IgD-negative memory B cell (primary cell): ENCODE data around the gene ADRB2. TPM values are rescaled to one million over a fixed set of nuclear protein-coding genes. Genes with fewer than 3 reads are reported as not detected.
A peak's percentile ranks its signal among the peaks of the same experiment; 100 is the strongest.

Source experiments
- H3K27ac Mint-ChIP-seq, 3 donors: one replicate each; pipeline ENCODE4 v1.8.0; 2020 to 2022; ENCODE audit warnings: mild to moderate bottlenecking in 3 of 3, mixed read lengths in 3 of 3, moderate library complexity in 1 of 3
- H3K27me3 Mint-ChIP-seq: one replicate; pipeline ENCODE4 v1.8.0; 2021; ENCODE audit warnings: mixed read lengths
- H3K36me3 Mint-ChIP-seq: one replicate; pipeline ENCODE4 v1.8.0; 2020; ENCODE audit warnings: mild to moderate bottlenecking, mixed read lengths
- H3K4me1 Mint-ChIP-seq, 3 donors: one replicate each; pipeline ENCODE4 v1.8.0; 2020 to 2022; ENCODE audit warnings: mixed read lengths in 3 of 3, mild to moderate bottlenecking in 1 of 3
- H3K4me3 Mint-ChIP-seq, 4 donors: one replicate each; pipeline ENCODE4 v1.8.0; 2020 to 2022; ENCODE audit warnings: mild to moderate bottlenecking in 4 of 4, mixed read lengths in 4 of 4, moderate library complexity in 3 of 4
- H3K9me3 Mint-ChIP-seq, 3 donors: one replicate each; pipeline ENCODE4 v1.8.0; 2020 to 2021; ENCODE audit warnings: mixed read lengths in 3 of 3, mild to moderate bottlenecking in 1 of 3
- polyA plus RNA-seq: library from polyadenylated mRNA; unstranded; fragments of 300-500 nt; fragmentation: Illumina TruSeq; gene quantifications from one replicate; pipeline ENCODE4 v1.2.3, GENCODE V29; 2021

ADRB2 gene
- polyA plus RNA-seq, 1 donor from 2014 or later: 9.1 TPM

DNA sequence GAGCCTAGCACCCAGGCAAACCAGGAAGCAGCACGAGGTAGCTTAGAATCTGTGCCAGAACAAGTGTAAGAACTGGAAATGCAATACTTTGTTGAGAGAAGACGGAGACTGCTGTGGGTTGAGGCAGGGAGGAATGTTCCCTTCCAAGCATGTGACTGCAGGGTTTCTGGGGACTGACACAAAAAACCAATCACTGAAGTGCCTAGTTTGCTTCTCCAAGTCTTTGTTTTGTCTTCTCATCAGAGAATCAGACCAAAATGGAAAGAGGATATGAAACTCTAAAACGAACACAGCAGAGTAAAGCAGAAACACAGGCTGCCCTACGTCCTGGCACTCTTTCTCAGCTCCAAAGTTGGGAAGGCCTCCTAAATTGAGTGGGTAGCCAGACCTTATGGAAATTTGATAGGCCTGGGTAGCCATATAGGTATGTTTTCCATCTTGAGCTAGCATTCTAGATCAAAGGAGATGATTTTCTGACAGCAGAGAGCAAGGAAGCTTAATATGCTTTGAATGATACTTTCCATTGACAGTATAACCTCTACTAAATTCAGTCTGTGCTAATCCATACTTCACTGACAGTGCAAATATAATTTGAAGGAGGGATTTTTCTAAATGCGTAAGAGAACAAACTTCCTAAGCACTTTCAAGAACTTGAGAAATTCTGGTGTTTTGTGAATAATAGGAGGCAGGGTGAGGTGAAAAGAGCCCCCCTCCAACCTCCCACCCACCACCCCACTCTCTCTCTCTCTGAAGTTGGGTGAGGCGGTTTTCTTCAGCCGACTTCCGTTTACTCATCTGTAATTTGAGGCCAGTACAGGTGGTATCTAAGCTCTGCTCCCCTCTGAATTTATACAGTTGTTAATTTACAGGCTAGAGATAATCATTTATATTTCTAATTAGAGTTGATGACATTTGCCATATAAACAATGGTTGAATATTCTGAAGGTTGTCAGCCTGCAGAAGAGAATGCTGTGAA lies 5.5 kb downstream of the ADRB2 start:
- H3K27me3 Mint-ChIP-seq: peaks cover 2% of the 10 kb centered on the region
- H3K4me1 Mint-ChIP-seq: peaks cover 62 to 91% (median 75%) of the 10 kb centered on the region in 3 donors
- H3K4me3 Mint-ChIP-seq: peak overlapping the region; percentile 73 to 95 (median 89)
- peak overlapping the region; percentile 72 to 98 (median 95) for H3K27ac Mint-ChIP-seq
- H3K9me3 Mint-ChIP-seq: no peaks in the 10 kb centered on the region
- no peaks in the 10 kb centered on the region for H3K36me3 Mint-ChIP-seq

DNA sequence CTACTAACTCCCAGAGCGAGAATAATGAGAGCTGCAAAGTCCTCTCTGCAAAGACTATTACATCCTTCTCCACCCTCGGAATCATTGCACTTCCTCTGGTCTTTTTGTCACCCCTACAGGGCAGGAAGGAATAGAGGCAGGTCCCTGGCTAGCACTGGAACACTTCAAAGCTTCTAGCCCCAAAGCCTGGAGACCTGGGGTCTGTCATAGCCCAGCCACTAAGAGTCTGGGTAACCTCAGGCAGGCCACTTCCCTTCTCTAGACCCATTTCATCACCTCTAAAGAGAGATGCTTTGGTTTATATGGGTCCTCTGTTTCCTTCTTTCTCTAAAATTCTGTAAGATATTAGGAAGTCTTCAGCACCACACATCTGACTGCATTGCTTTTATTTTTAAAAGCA lies 6.7 kb downstream of the ADRB2 start:
- Mint-ChIP-seq H3K27me3 (peaks cover 2% of the 10 kb centered on the region), H3K27ac (peak overlapping the region; percentile 72 to 98 (median 88))

GRCh38 chr5:148833925-148834324 lies 7.5 kb downstream of the ADRB2 start:
- peak overlapping the region; percentile 39 to 84 (median 74) for H3K4me3 Mint-ChIP-seq
- peaks cover 2% of the 10 kb centered on the region for H3K27me3 Mint-ChIP-seq
- H3K4me1 Mint-ChIP-seq: peaks cover 68 to 82% (median 77%) of the 10 kb centered on the region in 3 donors
- no peaks in the 10 kb centered on the region for H3K9me3 Mint-ChIP-seq
- no peaks in the 10 kb centered on the region for H3K36me3 Mint-ChIP-seq
- H3K27ac Mint-ChIP-seq: peak overlapping the region; percentile 84 to 95 (median 94)

More for the DNA sequence above, 6.7 kb downstream of the ADRB2 start:
- H3K4me1 Mint-ChIP-seq: peaks cover 69 to 88% (median 84%) of the 10 kb centered on the region in 3 donors
- no peaks in the 10 kb centered on the region for H3K36me3 Mint-ChIP-seq
- peak overlapping the region; percentile 13 to 95 (median 89) for H3K4me3 Mint-ChIP-seq
- H3K9me3 Mint-ChIP-seq: no peaks in the 10 kb centered on the region

DNA sequence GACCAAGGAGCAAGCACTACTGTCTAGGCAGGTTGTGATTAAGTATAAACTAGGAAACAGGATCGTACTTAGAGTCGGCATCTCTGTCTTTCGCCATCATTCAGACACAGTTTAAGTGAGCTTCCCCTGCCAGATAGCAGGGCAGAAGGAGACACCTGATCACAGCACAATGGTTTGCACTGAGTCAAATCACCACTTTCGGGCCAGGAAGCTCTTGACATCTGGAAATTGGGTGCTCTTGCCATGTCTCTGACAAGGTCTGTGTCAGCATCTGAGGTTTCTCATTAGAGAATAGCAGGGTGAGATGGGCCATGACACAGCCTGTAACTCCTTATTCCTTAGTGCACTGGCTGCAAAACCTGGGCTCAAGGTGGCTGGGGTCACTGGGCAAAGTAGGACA lies 8.3 kb downstream of the ADRB2 start:
- Mint-ChIP-seq H3K27me3 (peaks cover 2% of the 10 kb centered on the region), H3K4me1 (peaks cover 65 to 76% (median 70%) of the 10 kb centered on the region in 3 donors), H3K9me3 (no peaks in the 10 kb centered on the region), H3K36me3 (peaks cover 1% of the 10 kb centered on the region), H3K27ac (peak overlapping the region; percentile 84 to 95 (median 94)), H3K4me3 (peak overlapping the region; percentile 42 to 84 (median 74))

DNA sequence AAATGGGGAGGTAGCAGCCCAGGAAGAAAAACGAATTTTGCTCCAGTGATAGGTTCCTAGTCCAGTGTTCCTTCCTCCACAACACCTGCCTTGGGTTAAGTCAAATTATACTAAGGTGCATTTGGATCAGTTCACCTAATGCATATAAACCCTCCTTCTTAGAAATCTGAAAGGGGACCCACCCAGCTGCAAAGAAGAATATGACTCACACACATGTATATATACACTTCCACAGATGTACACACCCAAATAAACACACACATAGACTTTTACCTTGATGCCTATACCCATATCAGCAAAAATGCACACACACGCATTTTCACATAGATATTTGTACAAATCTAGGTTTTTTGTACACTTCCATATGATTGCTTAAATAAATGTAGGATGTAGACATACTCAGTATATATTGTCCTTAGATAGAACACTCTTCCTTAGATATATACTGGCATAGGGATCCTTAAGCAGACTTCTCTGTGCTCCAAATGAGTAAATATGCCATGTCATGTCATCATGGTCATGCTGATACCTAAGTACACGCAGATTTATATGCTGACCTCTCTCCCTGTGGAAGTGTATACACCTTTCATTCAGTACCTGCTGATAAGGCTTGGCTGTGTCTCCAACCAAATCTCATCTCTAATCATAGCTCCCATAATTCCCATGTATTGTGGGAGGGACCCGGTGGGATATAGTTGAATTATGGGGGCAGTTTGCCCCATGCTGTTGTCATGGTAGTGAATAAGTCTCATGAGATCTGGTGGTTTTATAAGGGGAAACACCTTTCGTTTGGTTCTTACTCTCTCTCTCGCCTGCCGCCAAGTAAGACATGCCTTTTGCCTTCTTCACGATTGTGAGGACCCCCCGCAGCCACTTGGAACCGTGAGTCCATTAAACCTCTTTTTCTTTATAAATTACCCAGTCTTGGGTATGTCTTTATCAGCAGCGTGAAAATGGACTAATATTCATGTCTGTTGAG lies 10.2 kb downstream of the ADRB2 start:
- H3K4me1 Mint-ChIP-seq: peaks cover 49 to 60% (median 54%) of the 10 kb centered on the region in 3 donors
- H3K27ac Mint-ChIP-seq: peak overlapping the region; percentile 53 to 95 (median 61)
- H3K9me3 Mint-ChIP-seq: no peaks in the 10 kb centered on the region
- H3K27me3 Mint-ChIP-seq: peaks cover 2% of the 10 kb centered on the region
- H3K4me3 Mint-ChIP-seq: peak overlapping the region in 3 of 4 donors; percentile 14 to 83 (median 82)
- peaks cover 1% of the 10 kb centered on the region for H3K36me3 Mint-ChIP-seq

DNA sequence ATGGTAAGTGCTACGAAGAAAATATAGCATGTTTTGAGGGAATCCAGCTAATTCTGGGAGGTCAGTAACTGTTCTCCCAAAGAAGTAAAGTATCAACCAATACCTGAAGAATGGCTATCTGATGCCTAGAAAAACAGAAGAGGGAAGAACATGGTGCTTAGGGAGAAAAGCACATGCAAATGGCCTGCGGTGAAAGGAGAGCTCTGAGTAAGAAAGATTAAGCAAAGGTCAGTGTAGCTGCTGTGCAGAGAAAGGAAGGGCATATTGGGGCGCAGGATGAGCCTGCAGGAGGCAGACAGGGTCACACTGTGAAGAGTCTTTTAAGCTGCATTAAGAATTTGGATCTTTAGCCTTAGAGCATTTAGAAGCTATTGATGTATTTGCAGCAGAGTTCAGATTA lies 11.0 kb downstream of the ADRB2 start:
- Mint-ChIP-seq H3K36me3 (peaks cover 5% of the 10 kb centered on the region), H3K9me3 (no peaks in the 10 kb centered on the region)

DNA sequence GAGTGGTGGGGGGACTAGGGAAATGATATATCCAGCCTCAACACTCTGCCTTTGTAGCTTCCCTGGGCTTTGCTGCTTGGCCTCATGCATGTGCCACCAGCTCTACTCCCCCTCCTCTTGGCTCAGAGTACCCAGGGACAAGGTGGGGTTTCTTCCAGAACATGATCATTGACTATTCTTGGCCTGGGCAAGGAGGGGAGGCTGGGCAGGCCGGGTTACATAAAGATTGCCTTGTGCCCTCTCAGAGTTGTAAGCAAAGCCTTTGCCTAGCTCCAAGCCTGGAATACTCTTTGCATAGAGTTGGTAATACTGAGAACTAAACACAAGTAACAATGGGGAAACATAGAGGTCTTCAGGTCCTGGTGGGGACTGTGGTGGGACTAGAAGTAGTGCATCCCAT lies 11.9 kb downstream of the ADRB2 start:
- H3K27ac Mint-ChIP-seq: no peak overlapping the region
- peaks cover 40 to 47% (median 45%) of the 10 kb centered on the region in 3 donors for H3K4me1 Mint-ChIP-seq
- no peaks in the 10 kb centered on the region for H3K9me3 Mint-ChIP-seq
- H3K27me3 Mint-ChIP-seq: peaks cover 2% of the 10 kb centered on the region
- H3K36me3 Mint-ChIP-seq: peaks cover 5% of the 10 kb centered on the region
- no peak overlapping the region for H3K4me3 Mint-ChIP-seq

More for the DNA sequence above, 11.0 kb downstream of the ADRB2 start:
- Mint-ChIP-seq H3K27ac (peak overlapping the region in 1 of 3 donors; percentile 57), H3K4me3 (peak overlapping the region in 1 of 4 donors; percentile 83), H3K27me3 (peaks cover 2% of the 10 kb centered on the region), H3K4me1 (peaks cover 45 to 54% (median 48%) of the 10 kb centered on the region in 3 donors)

- peaks cover 2% of the 10 kb centered on the region for H3K27me3 Mint-ChIP-seq
- peaks cover 26 to 39% (median 34%) of the 10 kb centered on the region in 3 donors for H3K4me1 Mint-ChIP-seq
- no peak overlapping the region for H3K27ac Mint-ChIP-seq
- no peaks in the 10 kb centered on the region for H3K9me3 Mint-ChIP-seq
- H3K4me3 Mint-ChIP-seq: peak overlapping the region in 1 of 4 donors; percentile 66
- peaks cover 5% of the 10 kb centered on the region for H3K36me3 Mint-ChIP-seq
Measured at GRCh38 chr5:148839960-148840359, 13.5 kb downstream of the ADRB2 start.

- no peak overlapping the region for H3K27ac Mint-ChIP-seq
- H3K4me1 Mint-ChIP-seq: peaks cover 22 to 36% (median 33%) of the 10 kb centered on the region in 3 donors
- H3K4me3 Mint-ChIP-seq: no peak overlapping the region
- peaks cover 2% of the 10 kb centered on the region for H3K27me3 Mint-ChIP-seq
- peaks cover 5% of the 10 kb centered on the region for H3K36me3 Mint-ChIP-seq
- no peaks in the 10 kb centered on the region for H3K9me3 Mint-ChIP-seq
Measured at GRCh38 chr5:148840531-148840930, 14.1 kb downstream of the ADRB2 start.

- Mint-ChIP-seq H3K27ac (no peak overlapping the region), H3K4me3 (no peak overlapping the region), H3K9me3 (no peaks in the 10 kb centered on the region), H3K27me3 (no peaks in the 10 kb centered on the region), H3K4me1 (peaks cover 13 to 26% (median 24%) of the 10 kb centered on the region in 3 donors), H3K36me3 (peaks cover 5% of the 10 kb centered on the region)
Measured at GRCh38 chr5:148841519-148841918, 15.1 kb downstream of the ADRB2 start.

GRCh38 chr5:148842161-148842560 lies 15.8 kb downstream of the ADRB2 start:
- peaks cover 5% of the 10 kb centered on the region for H3K36me3 Mint-ChIP-seq
- no peaks in the 10 kb centered on the region for H3K27me3 Mint-ChIP-seq
- H3K4me1 Mint-ChIP-seq: peaks cover 6 to 20% (median 17%) of the 10 kb centered on the region in 3 donors
- H3K27ac Mint-ChIP-seq: no peak overlapping the region
- H3K4me3 Mint-ChIP-seq: no peak overlapping the region
- H3K9me3 Mint-ChIP-seq: no peaks in the 10 kb centered on the region

DNA sequence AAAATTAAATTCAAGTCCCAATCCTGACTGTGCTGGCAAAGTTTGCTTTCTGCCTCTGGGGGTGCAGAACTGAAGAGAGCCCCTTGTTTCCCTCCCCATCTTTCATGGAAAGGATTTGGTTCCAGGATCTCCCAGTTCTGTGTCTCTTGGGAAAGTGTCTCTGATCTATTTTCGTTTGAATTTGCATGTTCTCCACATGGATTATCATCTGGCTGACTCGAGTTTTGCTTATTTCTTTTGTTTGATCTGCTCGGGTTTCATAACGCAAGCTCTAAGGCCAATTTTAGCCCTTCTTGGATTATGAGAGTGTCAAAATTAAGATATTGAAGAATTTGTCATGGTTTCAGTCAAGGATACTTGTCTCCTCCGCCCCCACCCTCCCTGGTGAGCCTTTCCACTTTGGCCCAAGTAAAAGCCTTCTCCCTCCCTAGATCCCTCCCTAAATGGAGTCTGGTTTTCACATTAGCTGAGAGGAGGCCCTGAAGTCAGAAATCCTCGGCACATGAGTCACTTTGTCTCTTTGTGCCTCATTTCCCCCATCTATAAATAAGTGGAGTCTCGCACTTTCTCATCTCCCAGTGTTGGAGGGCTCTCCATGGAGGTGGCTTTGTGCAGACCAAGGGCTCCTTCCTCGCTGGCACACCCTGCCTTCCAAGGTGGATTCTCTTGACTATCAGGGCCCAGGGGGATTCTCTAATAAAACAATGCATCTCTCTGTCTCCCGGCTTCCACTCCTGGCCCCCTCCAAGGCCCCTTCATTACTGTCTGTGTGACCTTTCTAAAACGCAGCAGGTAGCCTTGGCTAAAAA lies 17.3 kb downstream of the ADRB2 start:
- no peaks in the 10 kb centered on the region for H3K27me3 Mint-ChIP-seq
- H3K27ac Mint-ChIP-seq: no peak overlapping the region
- H3K4me1 Mint-ChIP-seq: peaks cover 7 to 22% (median 15%) of the 10 kb centered on the region in 3 donors
- peak overlapping the region in 1 of 4 donors; percentile 42 for H3K4me3 Mint-ChIP-seq
- H3K36me3 Mint-ChIP-seq: peaks cover 8% of the 10 kb centered on the region
- no peaks in the 10 kb centered on the region for H3K9me3 Mint-ChIP-seq

DNA sequence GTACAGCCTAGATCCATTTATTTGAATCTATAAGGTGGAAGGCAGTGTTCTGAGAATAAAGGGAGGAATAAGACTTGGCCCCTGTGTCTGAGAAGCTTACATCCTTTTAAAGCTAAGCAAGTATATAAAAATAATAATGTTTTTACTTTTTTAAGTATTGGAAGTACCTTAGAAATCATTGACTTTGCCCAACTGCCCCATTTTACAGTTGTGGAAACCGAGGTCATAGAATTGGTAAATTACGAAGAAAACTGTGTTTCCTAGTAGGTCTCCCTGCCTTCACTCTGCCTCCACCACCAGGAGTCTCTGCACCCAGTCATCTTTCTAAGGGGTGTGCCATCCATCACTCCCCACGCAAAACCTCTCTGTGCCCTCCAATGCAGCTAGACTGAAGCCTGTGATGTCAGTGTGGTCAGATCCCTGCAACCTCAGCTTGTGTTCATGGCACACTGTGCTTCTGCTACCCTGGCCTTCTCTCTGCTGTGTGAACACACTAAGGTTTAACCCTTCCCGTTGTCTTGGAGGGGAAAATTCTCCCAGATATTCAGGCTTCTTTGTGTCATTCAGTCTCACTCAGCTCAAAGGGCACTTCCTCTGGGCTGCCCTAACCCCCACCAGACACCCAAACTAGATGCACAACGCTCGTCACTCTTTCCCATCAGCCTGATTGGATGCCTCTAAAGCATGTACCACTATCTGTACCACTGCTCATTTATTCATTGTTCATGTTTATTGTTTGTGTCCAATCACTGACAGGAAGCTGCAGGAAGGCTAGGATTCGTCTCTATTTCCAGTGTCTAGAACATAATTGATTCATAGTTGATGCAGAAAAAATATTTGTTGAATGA lies 18.2 kb downstream of the ADRB2 start:
- peaks cover 16 to 28% (median 23%) of the 10 kb centered on the region in 3 donors for H3K4me1 Mint-ChIP-seq
- no peak overlapping the region for H3K4me3 Mint-ChIP-seq
- H3K27me3 Mint-ChIP-seq: no peaks in the 10 kb centered on the region
- H3K27ac Mint-ChIP-seq: peak overlapping the region in 1 of 3 donors; percentile 12
- H3K9me3 Mint-ChIP-seq: no peaks in the 10 kb centered on the region
- peaks cover 7% of the 10 kb centered on the region for H3K36me3 Mint-ChIP-seq
